SK-N-MC (cell line): ENCODE measurements around the gene SLC38A10.

Experiments
- DNase-seq: peaks from one replicate; pipeline ENCODE4 v3.0.0-alpha.2; 2011; ENCODE audit warnings: low read depth, low spot score
- H3K27ac ChIP-seq: fragments of 200-600 bp; sonication (generic); 2 replicates; pipeline ENCODE4 v1.5.1; 2016; ENCODE audit warnings: mixed run types
- H3K36me3 ChIP-seq: fragments of 200-600 bp; sonication (generic); 2 replicates; pipeline ENCODE4 v1.6.1; 2017; ENCODE audit warnings: antibody characterized with exemption, low read length, mixed read lengths; ENCODE audit not compliant: insufficient read depth
- H3K4me3 ChIP-seq: fragments of 200-600 bp; sonication (generic); 2 replicates; pipeline ENCODE4 v1.5.1; 2016
- H3K9ac ChIP-seq: fragments of 200-600 bp; sonication (generic); 2 replicates; pipeline ENCODE4 v1.8.0; 2017; ENCODE audit warnings: mixed run types, mixed read lengths; ENCODE audit not compliant: insufficient read length
- H3K9me3 ChIP-seq: fragments of 200-600 bp; sonication (generic); 2 replicates; pipeline ENCODE4 v1.6.1; 2017; ENCODE audit warnings: low read depth, mild to moderate bottlenecking, antibody characterized with exemption, low read length, moderate library complexity, mixed read lengths
- EZH2 ChIP-seq: fragments of 200-600 bp; sonication (generic); IDR thresholded peaks from one replicate; pipeline ENCODE4 v1.6.1; 2017; ENCODE audit warnings: antibody characterized with exemption
- FOXP2 ChIP-seq: optimal IDR thresholded peaks from 2 replicates; pipeline ENCODE3; 2011; ENCODE audit warnings: mild to moderate bottlenecking, moderate library complexity; ENCODE audit not compliant: insufficient read depth; ENCODE audit errors: extremely low read length, control extremely low read depth
- POLR2AphosphoS5 ChIP-seq: IDR thresholded peaks from 2 replicates; pipeline ENCODE4 v1.6.1; 2012; ENCODE audit warnings: mild to moderate bottlenecking, low read depth, low read length, borderline replicate concordance

The SLC38A10 gene

GRCh38 chr17:81197409-81197795, 97.7 kb downstream of the SLC38A10 start:
- H3K36me3 ChIP-seq: no peaks in the 10 kb centered on the region
- DNase-seq: no peak

GRCh38 chr17:81196505-81197408, 98.3 kb downstream of the SLC38A10 start:
- no peak overlapping the region for H3K27ac ChIP-seq
- no peak overlapping the region for H3K9ac ChIP-seq
- no peaks in the 10 kb centered on the region for H3K9me3 ChIP-seq
- no peak for DNase-seq
- H3K4me3 ChIP-seq: no peak overlapping the region
- no peak for TF ChIP-seq EZH2
- no peak for TF ChIP-seq FOXP2
- TF ChIP-seq POLR2AphosphoS5: no peak
- no peaks in the 10 kb centered on the region for H3K36me3 ChIP-seq

More at GRCh38 chr17:81197409-81197795, 97.7 kb downstream of the SLC38A10 start:
- Histone ChIP-seq H3K9me3 (no peaks in the 10 kb centered on the region), H3K4me3 (no peak overlapping the region), H3K27ac (no peak overlapping the region), H3K9ac (no peak overlapping the region)
- no peak for TF ChIP-seq EZH2

GRCh38 chr17:81195941-81196495, 99.1 kb downstream of the SLC38A10 start:
- Histone ChIP-seq H3K9ac (no peak overlapping the region), H3K4me3 (no peak overlapping the region), H3K27ac (no peak overlapping the region), H3K36me3 (no peaks in the 10 kb centered on the region), H3K9me3 (no peaks in the 10 kb centered on the region)
- no peak for DNase-seq
- TF ChIP-seq EZH2 (no peak), FOXP2 (no peak), POLR2AphosphoS5 (no peak)
